Pancreas (tissue), 10 donors: ENCODE measurements around the gene SLC8A2. TPM values are rescaled to one million over a fixed set of nuclear protein-coding genes. Genes with fewer than 3 reads are reported as not detected.

ENCODE experiments used
- ATAC-seq, 4 donors: fragments of 200-7000 bp; cut with Tn5 transposase; one replicate each; pipeline versions ENCODE4 v1.8.0 to v1.9.1; 2020; ENCODE audit warnings: mild to moderate bottlenecking in 4 of 4, moderate library complexity in 4 of 4
- DNase-seq, 6 donors: peaks; one replicate each; pipeline ENCODE4 v3.0.0-alpha.2; 2020
- FAIRE-seq: peaks from 2 replicates; lab custom pipeline; 2012; peaks lifted over from hg19 to GRCh38; lab: Jason Lieb, UNC
- H3K27ac ChIP-seq, 4 donors: fragments of 200-600 bp; sonication (generic); 1 replicate in 3 of 4; 2 replicates in 1 of 4; pipeline versions ENCODE4 v1.5.0 to v1.8.0; 2020
- H3K27me3 ChIP-seq, 4 donors: fragments of 200-600 bp; one replicate each; pipeline ENCODE4 v1.8.0; 2021
- H3K36me3 ChIP-seq, 3 donors: fragments of 200-600 bp; sonication (generic) in 1 of 3; one replicate each; pipeline versions ENCODE4 v1.5.0 to v1.8.0; 2020 to 2021
- H3K4me1 ChIP-seq, 3 donors: fragments of 200-600 bp; one replicate each; pipeline ENCODE4 v1.8.0; 2021
- H3K4me3 ChIP-seq, 4 donors: fragments of 200-600 bp; sonication (generic) in 2 of 4; one replicate each; pipeline versions ENCODE4 v1.5.0 to v1.8.0; 2020 to 2021
- H3K9me3 ChIP-seq, 4 donors: fragments of 200-600 bp; one replicate each; pipeline ENCODE4 v1.8.0; 2021
- WGBS, 2 donors: extraction: QIAGEN DNeasy Blood & Tissue Kit; methylation state at CpG; one replicate each; pipeline ENCODE4 v1.1.7; 2013; 5-methylcytosine and 5-hydroxymethylcytosine counted together
- intact Hi-C, 3 donors: fragments of 100-400 bp; cut with DNase I; formaldehyde crosslinking; loops; one replicate each; pipeline versions ENCODE4 v1.11.1 to v1.14.2; 2022
- polyA plus RNA-seq, 2 donors: library from polyadenylated mRNA; stranded (reverse); fragments of 200-250 nt; gene quantifications; one replicate each; pipeline ENCODE4 v1.2.3, GENCODE V29; 2013
- total RNA-seq, 6 donors: library from RNA; stranded (reverse); fragmentation: NEBNext Ultra II Directional in 4 of 6; extraction: Animal tissue kit (Norgen Biotek cat#: 25700) in 4 of 6; gene quantifications; one replicate each; pipeline versions ENCODE4 v1.2.1 to v1.2.4, GENCODE V29; 2021 to 2023
- TF ChIP-seq, protein P1 (sequence below), 4 donors: fragments of 200-600 bp; sonication (generic) in 3 of 4; IDR thresholded peaks; one replicate each; pipeline versions ENCODE4 v1.5.0 to v1.8.0; 2021; ENCODE audit warnings: antibody characterized with exemption in 4 of 4
- donor health status: healthy with polysubstance abuse.
- donor health status: DM: no; HTN: no; CAD: no; lungs with moderate emphysema.
- donor health status: DM: no; HTN: no; CAD: no.
- donor health status: control.
- donor health status: control.
- donor health status: Bipolar disorder and iron deficiency.
- donor health status: DM: yes; HTN: yes; CAD: no.
- donor health status: DM: no; HTN: no; CAD: no.
- donor health status: DM: no; HTN: no; CAD: no.
- donor health status: DM: yes; HTN: yes; CAD: no.

SLC8A2 gene
- total and polyA plus RNA-seq, 8 donors: 2.6 to 8.3 (median 6.3) TPM

DNA sequence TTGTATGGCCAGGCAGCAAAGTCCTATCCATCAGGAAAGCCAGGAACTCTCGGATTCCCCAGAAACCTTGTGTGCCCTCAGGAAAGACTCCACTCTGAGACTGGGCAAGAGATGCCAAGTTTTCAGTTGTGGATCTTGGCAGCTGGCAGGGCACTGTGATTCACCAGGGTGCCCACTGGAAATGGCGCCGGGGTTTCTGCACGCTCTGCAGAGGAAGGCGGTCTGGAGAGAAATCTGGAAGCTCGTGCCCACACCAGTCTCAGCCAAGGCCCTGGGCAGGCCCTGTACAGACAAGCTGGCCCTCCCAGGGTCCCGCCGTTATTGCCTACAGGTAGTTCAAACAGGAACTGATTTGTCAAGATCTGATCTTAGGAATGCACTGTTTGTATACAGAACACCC is 38.3 kb upstream of the SLC8A2 start:
- FAIRE-seq: no peak
- peak; percentile 31 to 36 (median 32) for ATAC-seq
- H3K4me1 ChIP-seq: peaks cover 54 to 72% (median 63%) of the 10 kb centered on the region in 3 donors

DNA sequence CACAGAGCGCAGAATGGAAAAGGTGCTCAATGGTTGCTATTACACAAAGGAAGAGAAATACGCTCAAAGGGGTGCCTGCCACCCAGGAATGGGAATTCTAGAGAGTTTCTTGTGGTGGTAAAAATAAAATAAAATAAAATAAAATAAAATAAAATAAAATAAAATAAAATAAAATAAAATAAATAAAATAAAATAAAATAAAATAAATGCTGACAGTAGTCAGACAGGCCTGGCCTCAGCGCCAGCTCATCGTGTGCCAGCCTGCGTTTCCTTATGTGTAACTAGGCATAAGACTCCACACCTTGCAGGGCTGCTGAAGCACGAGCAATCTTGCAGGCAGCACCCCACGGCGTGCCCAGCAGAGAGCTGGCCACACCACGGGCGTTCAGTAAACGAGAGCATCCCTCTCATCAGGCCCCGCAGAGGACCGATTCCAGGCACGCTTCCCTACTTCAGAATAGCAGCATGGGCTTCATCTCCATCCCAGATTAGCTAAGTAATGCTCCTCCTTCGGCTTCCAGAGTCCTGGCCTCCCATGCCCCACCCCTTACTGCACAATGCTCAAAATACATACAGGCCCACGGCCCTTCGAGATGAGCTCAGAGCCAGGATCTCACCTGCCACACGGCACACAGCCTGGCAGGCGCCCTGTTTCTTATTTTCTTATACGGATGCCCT is 37.6 kb upstream of the SLC8A2 start:
- no peaks in the 10 kb centered on the region for H3K36me3 ChIP-seq
- H3K4me3 ChIP-seq: no peak overlapping the region
- H3K27ac ChIP-seq: peak overlapping the region; percentile 22 to 95 (median 60)
- FAIRE-seq: no peak
- intact Hi-C loops: no loop called here
- peaks cover 54 to 72% (median 63%) of the 10 kb centered on the region in 3 donors for H3K4me1 ChIP-seq
- 61 to 67% methylated on average over 20 of the region's 20 CpGs for WGBS, 2 donors
- H3K9me3 ChIP-seq: no peaks in the 10 kb centered on the region
- DNase-seq: peak in 1 of 6 donors; percentile 19
- no peak for ATAC-seq
- H3K27me3 ChIP-seq: no peaks in the 10 kb centered on the region
- TF ChIP-seq, protein P1, sequence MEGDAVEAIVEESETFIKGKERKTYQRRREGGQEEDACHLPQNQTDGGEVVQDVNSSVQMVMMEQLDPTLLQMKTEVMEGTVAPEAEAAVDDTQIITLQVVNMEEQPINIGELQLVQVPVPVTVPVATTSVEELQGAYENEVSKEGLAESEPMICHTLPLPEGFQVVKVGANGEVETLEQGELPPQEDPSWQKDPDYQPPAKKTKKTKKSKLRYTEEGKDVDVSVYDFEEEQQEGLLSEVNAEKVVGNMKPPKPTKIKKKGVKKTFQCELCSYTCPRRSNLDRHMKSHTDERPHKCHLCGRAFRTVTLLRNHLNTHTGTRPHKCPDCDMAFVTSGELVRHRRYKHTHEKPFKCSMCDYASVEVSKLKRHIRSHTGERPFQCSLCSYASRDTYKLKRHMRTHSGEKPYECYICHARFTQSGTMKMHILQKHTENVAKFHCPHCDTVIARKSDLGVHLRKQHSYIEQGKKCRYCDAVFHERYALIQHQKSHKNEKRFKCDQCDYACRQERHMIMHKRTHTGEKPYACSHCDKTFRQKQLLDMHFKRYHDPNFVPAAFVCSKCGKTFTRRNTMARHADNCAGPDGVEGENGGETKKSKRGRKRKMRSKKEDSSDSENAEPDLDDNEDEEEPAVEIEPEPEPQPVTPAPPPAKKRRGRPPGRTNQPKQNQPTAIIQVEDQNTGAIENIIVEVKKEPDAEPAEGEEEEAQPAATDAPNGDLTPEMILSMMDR (IDR thresholded peaks at IDR 0.05): no peak

More for the DNA sequence above, 38.3 kb upstream of the SLC8A2 start:
- peak in 5 of 6 donors; percentile 47 to 77 (median 73) for DNase-seq
- Histone ChIP-seq H3K36me3 (no peaks in the 10 kb centered on the region), H3K27me3 (no peaks in the 10 kb centered on the region), H3K4me3 (no peak overlapping the region), H3K9me3 (no peaks in the 10 kb centered on the region), H3K27ac (peak overlapping the region; percentile 22 to 95 (median 60))
- TF ChIP-seq, protein P1 (IDR thresholded peaks at IDR 0.05): no peak
- WGBS, 2 donors: 19 to 23% methylated on average over 8 of the region's 8 CpGs
- intact Hi-C loops: loop anchor here in 1 of 3 donors (10.0 kb wide), 1 partner anchor 75 kb away; no protein-coding TSS in a partner anchor

DNA sequence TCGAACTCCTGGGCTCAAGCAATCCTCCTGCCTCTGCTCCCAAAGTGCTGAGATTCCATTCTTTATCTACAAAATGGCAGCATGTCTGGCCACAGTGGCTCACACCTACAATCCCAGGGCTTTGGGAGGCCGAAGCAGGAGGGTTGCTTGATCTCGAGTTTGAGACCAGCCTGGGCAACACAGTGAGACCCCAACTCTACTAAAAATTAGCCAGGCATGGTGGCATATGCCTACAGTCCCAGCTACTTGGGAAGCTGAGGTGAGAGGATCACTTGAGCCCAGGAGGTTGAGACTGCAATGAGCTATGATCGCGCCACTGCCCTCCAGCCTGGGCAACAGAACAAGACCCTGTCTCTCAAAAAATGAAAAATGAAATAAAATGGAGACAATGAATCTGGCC is 37.0 kb upstream of the SLC8A2 start:
- no peak for FAIRE-seq
- TF ChIP-seq, protein P1 (IDR thresholded peaks at IDR 0.05): no peak
- H3K4me3 ChIP-seq: no peak overlapping the region
- no peak for ATAC-seq
- peaks cover 0 to 2% (median 0%) of the 10 kb centered on the region in 3 donors for H3K36me3 ChIP-seq
- 86 to 90% methylated on average over 5 of the region's 5 CpGs for WGBS, 2 donors
- intact Hi-C loops: no loop called here
- H3K4me1 ChIP-seq: peaks cover 54 to 72% (median 63%) of the 10 kb centered on the region in 3 donors
- H3K27ac ChIP-seq: peak overlapping the region in 2 of 4 donors; percentile 20 to 92
- no peak for DNase-seq
- no peaks in the 10 kb centered on the region for H3K27me3 ChIP-seq
- H3K9me3 ChIP-seq: no peaks in the 10 kb centered on the region

DNA sequence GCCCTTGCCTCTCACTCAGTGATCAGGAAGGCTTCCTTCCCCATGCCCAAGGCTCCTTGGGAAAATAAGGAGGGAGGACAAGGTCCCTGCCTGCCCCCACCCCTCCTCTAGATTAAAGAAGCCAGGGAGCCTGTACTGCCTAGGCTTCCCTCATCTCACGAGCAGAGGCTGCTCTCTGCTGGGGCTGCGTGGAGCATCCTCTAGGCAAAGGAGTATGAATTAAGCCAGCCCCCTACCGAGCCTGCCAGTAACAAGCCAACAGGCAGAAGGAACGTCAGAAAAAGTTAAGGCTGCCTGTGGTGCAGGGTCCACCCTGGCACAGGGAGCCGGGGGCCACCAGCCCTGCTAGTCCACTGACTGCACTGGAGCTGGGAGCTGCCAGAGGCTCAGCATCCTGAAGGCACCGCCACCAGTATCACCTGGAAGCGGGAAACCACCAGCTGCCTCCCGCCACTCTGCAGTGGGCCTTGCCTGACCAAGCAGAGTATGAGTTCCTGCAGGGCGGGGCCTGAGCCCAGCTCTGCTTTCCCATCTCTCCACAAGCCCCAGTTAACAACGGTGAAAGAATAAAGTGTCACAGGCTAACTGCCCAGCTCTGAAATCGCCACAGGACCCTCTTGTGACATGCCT is 36.3 kb upstream of the SLC8A2 start:
- Histone ChIP-seq H3K4me3 (no peak overlapping the region), H3K9me3 (no peaks in the 10 kb centered on the region), H3K27ac (peak overlapping the region in 3 of 4 donors; percentile 20 to 92 (median 24)), H3K36me3 (peaks cover 0 to 7% (median 4%) of the 10 kb centered on the region in 3 donors), H3K27me3 (no peaks in the 10 kb centered on the region), H3K4me1 (peaks cover 49 to 67% (median 63%) of the 10 kb centered on the region in 3 donors)
- TF ChIP-seq, protein P1 (IDR thresholded peaks at IDR 0.05): no peak
- DNase-seq (peak in 3 of 6 donors; percentile 15 to 70 (median 58)), ATAC-seq (no peak), FAIRE-seq (no peak)
- 56 to 59% methylated on average over 11 of the region's 11 CpGs for WGBS, 2 donors
- intact Hi-C loops: no loop called here
